ENCODE data around the gene LGALS7. TPM values are rescaled to one million over a fixed set of nuclear protein-coding genes. Genes with fewer than 3 reads are reported as not detected.
"Not testable (repeated sequence)": the region's sequence is repeated elsewhere in the genome, so short reads cannot be mapped to it uniquely, and the experiment has no call there.

Gene LGALS7
- total RNA-seq (1 to 10 TPM in 1 of 5 donors, not detected in 4; 2.0 TPM), polyA plus RNA-seq (1,000 to 10,000 TPM in 1 of 3 donors, 1 to 10 TPM in 1, not detected in 1; 1.7 to 1,381 TPM)
- long read RNA-seq, donor 1 = 0 reads
- long read RNA-seq, donor 2 = 0 reads
- long read RNA-seq, donor 3, partial matches to known transcripts = 0 of 1 reads
- long read RNA-seq, donor 3, other reads (novel, unspliced or antisense) = 0 of 1 reads
- long read RNA-seq, donor 4 = 0 reads
- long read RNA-seq, donor 5 = 0 reads
- long read RNA-seq, donor 6 = 0 reads
- long read RNA-seq, donor 7 = 0 reads
- long read RNA-seq, donor 8, partial matches to known transcripts = 0 of 1 reads
- long read RNA-seq, donor 8, other reads (novel, unspliced or antisense) = 0 of 1 reads
- long read RNA-seq, donor 9 = 0 reads
- long read RNA-seq, donor 10 = 0 reads

- intact Hi-C loops (cut with DNase I; ENCODE audit: low total_unique reads) = no loop called here
- H3K4me1 ChIP-seq = peaks cover 0 to 12% (median 8%) of the 10 kb centered on the region in 4 donors
- H3K4me3 ChIP-seq = no peak within 1 kb of the TSS
- TF ChIP-seq CTCF (IDR thresholded peaks at IDR 0.05) = no peak
- no peak for TF ChIP-seq POLR2A (IDR thresholded peaks at IDR 0.05)
- no peak for TF ChIP-seq EP300 (IDR thresholded peaks at IDR 0.05)
- no peak for TF ChIP-seq POLR2AphosphoS5 (IDR thresholded peaks at IDR 0.05)
- H3K9me3 ChIP-seq = no peaks in the 10 kb centered on the region
- DNase-seq = no peak
- no peak within 1 kb of the TSS for H3K27ac ChIP-seq
- 61 to 77% (median 67%) methylated on average over 4 to 10 of the region's 14 CpGs for WGBS, 5 donors
- peaks cover 0 to under 1% (median 0%) of the 10 kb centered on the region in 3 donors for H3K27me3 ChIP-seq
- no peaks in the 10 kb centered on the region for H3K36me3 ChIP-seq
Observed at GRCh38 chr19:38773469-38774177, at the start of gene LGALS7. TSS of gene LGALS7 (minus strand) at chr19:38773517. CDS start at chr19:38773492, 25 bp downstream.

- Histone ChIP-seq H3K36me3 (peaks cover 40 to 93% (median 77%) of the 10 kb centered on the region in 4 donors), H3K4me1 (peaks cover 6 to 28% (median 15%) of the 10 kb centered on the region in 4 donors)
- DNase-seq; H3K9me3 ChIP-seq; H3K27me3 ChIP-seq; H3K27ac ChIP-seq; intact Hi-C loops (cut with DNase I; ENCODE audit: low total_unique reads); H3K4me3 ChIP-seq: not testable (repeated sequence)
- 87 to 99% (median 98%) methylated on average over 13 to 29 of the region's 29 CpGs for WGBS, 5 donors
Observed at GRCh38 chr19:38821230-38821825, 48.0 kb upstream of the LGALS7 start.

- peak; percentile 49 to 71 for DNase-seq
- intact Hi-C loops (cut with DNase I; ENCODE audit: low total_unique reads) = no loop called here
- H3K4me3 ChIP-seq = no peak overlapping the region
- no peaks in the 10 kb centered on the region for H3K9me3 ChIP-seq
- peak overlapping the region in 2 of 5 donors; percentile 15 to 24 for H3K27ac ChIP-seq
- no peaks in the 10 kb centered on the region for H3K27me3 ChIP-seq
- peaks cover 6 to 15% (median 10%) of the 10 kb centered on the region in 4 donors for H3K4me1 ChIP-seq
- H3K36me3 ChIP-seq = peaks cover 48 to 93% (median 81%) of the 10 kb centered on the region in 4 donors
- peak in 1 of 3 donors; percentile 25 for TF ChIP-seq POLR2AphosphoS5 (IDR thresholded peaks at IDR 0.05)
- TF ChIP-seq CTCF (IDR thresholded peaks at IDR 0.05) = no peak
- no peak for TF ChIP-seq EP300 (IDR thresholded peaks at IDR 0.05)
- 65 to 82% (median 77%) methylated on average over 13 of the region's 13 CpGs for WGBS, 5 donors
Observed at GRCh38 chr19:38819231-38819920, 46.1 kb upstream of the LGALS7 start.

GRCh38 chr19:38817081-38817480, 43.8 kb upstream of the LGALS7 start:
- peaks cover 6 to 17% (median 11%) of the 10 kb centered on the region in 4 donors for H3K4me1 ChIP-seq
- intact Hi-C loops (cut with DNase I; ENCODE audit: low total_unique reads) = no loop called here
- no peak for TF ChIP-seq CTCF (IDR thresholded peaks at IDR 0.05)
- TF ChIP-seq EP300 (IDR thresholded peaks at IDR 0.05) = no peak
- no peak for TF ChIP-seq POLR2A (IDR thresholded peaks at IDR 0.05)
- TF ChIP-seq POLR2AphosphoS5 (IDR thresholded peaks at IDR 0.05) = no peak
- WGBS, 5 donors = 91 to 100% (median 98%) methylated on average over 7 to 15 of the region's 15 CpGs
- no peaks in the 10 kb centered on the region for H3K9me3 ChIP-seq
- H3K4me3 ChIP-seq = no peak overlapping the region
- no peaks in the 10 kb centered on the region for H3K27me3 ChIP-seq
- DNase-seq = no peak
- peaks cover 33 to 73% (median 62%) of the 10 kb centered on the region in 4 donors for H3K36me3 ChIP-seq
- peak overlapping the region in 1 of 5 donors; percentile 4 for H3K27ac ChIP-seq
